ENCODE results near the gene CACNA2D1. TPM values are rescaled to one million over a fixed set of nuclear protein-coding genes. Genes with fewer than 3 reads are reported as not detected.
A peak's percentile ranks its signal among the peaks of the same experiment; 100 is the strongest.

The CACNA2D1 gene
- total RNA-seq, 1 experiment from 2014 or later, result 0.77 TPM

GRCh38 chr7:81929386-81929785 is 514.2 kb downstream of the CACNA2D1 start:
- ATAC-seq, result no peak

GRCh38 chr7:81926154-81926553 is 517.4 kb downstream of the CACNA2D1 start:
- no peaks in the 10 kb centered on the region for H3K4me1 ChIP-seq (ENCODE audit: insufficient read depth, low read length)
- no TSS peak for BruUV-seq (replicated peaks)
- H3K4me3 ChIP-seq (ENCODE audit: low read length), result no peak overlapping the region
- no peaks in the 10 kb centered on the region for H4K20me1 ChIP-seq (ENCODE audit: low read length)
- H3K36me3 ChIP-seq (ENCODE audit: low read depth, low read length), result no peaks in the 10 kb centered on the region
- ChIA-PET POLR2A (ENCODE audit: unreplicated experiment) (no interaction called here), CTCF (no interaction called here)
- no peaks in the 10 kb centered on the region for H3F3A ChIP-seq (ENCODE audit: low read length, unreplicated experiment)
- intact Hi-C loops (cut with micrococcal nuclease), result no loop called here
- DNase-seq, result no peak
- no peak overlapping the region for H3K4me2 ChIP-seq (ENCODE audit: low read length)
- H2AFZ ChIP-seq (ENCODE audit: low read length), result no peak overlapping the region
- H3K27me3 ChIP-seq (ENCODE audit: low read length), result no peaks in the 10 kb centered on the region
- H3K9me2 ChIP-seq (replicated peaks; ENCODE audit: low read length), result no peaks in the 10 kb centered on the region
- no peaks in the 10 kb centered on the region for H3K9me3 ChIP-seq (ENCODE audit: low read length)
- H3K9ac ChIP-seq (ENCODE audit: low read length), result no peak overlapping the region
- H3K79me2 ChIP-seq (ENCODE audit: low read length), result no peaks in the 10 kb centered on the region
- no peak for ATAC-seq
- no peak for TF ChIP-seq EZH2phosphoT487 (IDR thresholded peaks at IDR 0.05; ENCODE audit: borderline replicate concordance, low read length)
- no peak overlapping the region for H3K27ac ChIP-seq (ENCODE audit: low read length)

More at GRCh38 chr7:81929386-81929785, 514.2 kb downstream of the CACNA2D1 start:
- Histone ChIP-seq H2AFZ (ENCODE audit: low read length) (no peak overlapping the region), H3K4me2 (ENCODE audit: low read length) (no peak overlapping the region), H3K4me1 (ENCODE audit: insufficient read depth, low read length) (no peaks in the 10 kb centered on the region), H3K9me3 (ENCODE audit: low read length) (no peaks in the 10 kb centered on the region), H3K9me2 (replicated peaks; ENCODE audit: low read length) (no peaks in the 10 kb centered on the region), H3F3A (ENCODE audit: low read length, unreplicated experiment) (no peaks in the 10 kb centered on the region), H3K27me3 (ENCODE audit: low read length) (no peaks in the 10 kb centered on the region), H3K79me2 (ENCODE audit: low read length) (no peaks in the 10 kb centered on the region), H3K36me3 (ENCODE audit: low read depth, low read length) (no peaks in the 10 kb centered on the region), H3K27ac (ENCODE audit: low read length) (no peak overlapping the region), H4K20me1 (ENCODE audit: low read length) (no peaks in the 10 kb centered on the region), H3K4me3 (ENCODE audit: low read length) (no peak overlapping the region), H3K9ac (ENCODE audit: low read length) (no peak overlapping the region)
- BruUV-seq (replicated peaks), result no TSS peak
- no peak for DNase-seq
- intact Hi-C loops (cut with micrococcal nuclease), result no loop called here
- CTCF ChIA-PET, result no interaction called here
- POLR2A ChIA-PET (ENCODE audit: unreplicated experiment), result no interaction called here
- TF ChIP-seq CTCF (conservative IDR thresholded peaks at IDR 0.05; ENCODE audit: low read depth, low read length) (no peak), EZH2phosphoT487 (IDR thresholded peaks at IDR 0.05; ENCODE audit: borderline replicate concordance, low read length) (no peak), EZH2 (IDR thresholded peaks at IDR 0.05; ENCODE audit: low read length, unreplicated experiment) (no peak)

- Histone ChIP-seq H3K27me3 (ENCODE audit: low read length) (no peaks in the 10 kb centered on the region), H3K4me3 (ENCODE audit: low read length) (no peak overlapping the region), H4K20me1 (ENCODE audit: low read length) (no peaks in the 10 kb centered on the region), H3F3A (ENCODE audit: low read length, unreplicated experiment) (no peaks in the 10 kb centered on the region), H3K27ac (ENCODE audit: low read length) (no peak overlapping the region), H3K4me2 (ENCODE audit: low read length) (no peak overlapping the region), H3K36me3 (ENCODE audit: low read depth, low read length) (no peaks in the 10 kb centered on the region), H2AFZ (ENCODE audit: low read length) (no peak overlapping the region), H3K79me2 (ENCODE audit: low read length) (no peaks in the 10 kb centered on the region), H3K9me3 (ENCODE audit: low read length) (no peaks in the 10 kb centered on the region), H3K9ac (ENCODE audit: low read length) (no peak overlapping the region), H3K9me2 (replicated peaks; ENCODE audit: low read length) (no peaks in the 10 kb centered on the region), H3K4me1 (ENCODE audit: insufficient read depth, low read length) (no peaks in the 10 kb centered on the region)
- no peak for TF ChIP-seq CTCF (conservative IDR thresholded peaks at IDR 0.05; ENCODE audit: low read depth, low read length)
- TF ChIP-seq EZH2phosphoT487 (IDR thresholded peaks at IDR 0.05; ENCODE audit: borderline replicate concordance, low read length), result no peak
- no peak for TF ChIP-seq EZH2 (IDR thresholded peaks at IDR 0.05; ENCODE audit: low read length, unreplicated experiment)
- ATAC-seq (peak; percentile 49), DNase-seq (peak; percentile 19)
- POLR2A ChIA-PET (ENCODE audit: unreplicated experiment), result no interaction called here
- CTCF ChIA-PET, result no interaction called here
- intact Hi-C loops (cut with micrococcal nuclease), result no loop called here
- BruUV-seq (replicated peaks), result no TSS peak
These were observed 518.0 kb downstream of the CACNA2D1 start for GRCh38 chr7:81925530-81925929.

All from PC-3 (cell line).